Caco-2 (cell line): ENCODE measurements around the gene NR6A1. TPM values are rescaled to one million over a fixed set of nuclear protein-coding genes. Genes with fewer than 3 reads are reported as not detected.

Experiments used
- BruUV-seq: library from RNA; stranded (reverse); fragments of 400-500 nt; replicated peaks from 2 replicates; lab custom pipeline; 2021; lab: Mats Ljungman, UMichigan
- CTCF ChIA-PET: fragments of 300-600 bp; sonication (Branson Sonifier 250); formaldehyde crosslinking; loops from one replicate; lab custom pipeline; 2022; ENCODE audit warnings: antibody characterized with exemption; lab: Charles Lee
- POLR2A ChIA-PET: fragments of 300-600 bp; sonication (Branson Sonifier 250); formaldehyde crosslinking; loops from one replicate; lab custom pipeline; 2022; ENCODE audit warnings: antibody characterized with exemption; lab: Charles Lee
- DNase-seq, 2 experiments: peaks; one replicate each; pipeline versions ENCODE4 v3.0.0 to v3.0.0-alpha.2; 2020 to 2022
- H3K27me3 ChIP-seq: replicated peaks from 2 replicates; pipeline ENCODE4 v1.6.0; 2011; ENCODE audit warnings: low read length; ENCODE audit not compliant: control insufficient read depth, insufficient read depth
- H3K36me3 ChIP-seq: 2 replicates; pipeline ENCODE4 v1.5.1; 2011; ENCODE audit warnings: low read length; ENCODE audit not compliant: control insufficient read depth, insufficient read depth
- H3K4me1 ChIP-seq: fragments of 250-450 bp; sonication (Bioruptor Pico); 2 replicates; pipeline ENCODE4 v1.5.1; 2020; ENCODE audit warnings: mild to moderate bottlenecking
- H3K4me3 ChIP-seq: 2 replicates; pipeline ENCODE4 v1.5.1; 2011; ENCODE audit warnings: low read depth, mild to moderate bottlenecking, control low read depth, low read length
- H3K9me3 ChIP-seq: fragments of 250-450 bp; sonication (Bioruptor Pico); 2 replicates; pipeline ENCODE4 v1.5.1; 2020; ENCODE audit warnings: mild to moderate bottlenecking, moderate library complexity
- H3K27ac Mint-ChIP-seq: one replicate; pipeline ENCODE4 v1.8.0; 2022; ENCODE audit warnings: mixed read lengths; ENCODE audit not compliant: unreplicated experiment
- H3K27me3 Mint-ChIP-seq: one replicate; pipeline ENCODE4 v1.8.0; 2022; ENCODE audit warnings: mixed read lengths; ENCODE audit not compliant: insufficient read depth, unreplicated experiment
- H3K36me3 Mint-ChIP-seq: one replicate; pipeline ENCODE4 v1.8.0; 2022; ENCODE audit warnings: mild to moderate bottlenecking, mixed read lengths; ENCODE audit not compliant: insufficient read depth, unreplicated experiment
- H3K4me1 Mint-ChIP-seq: one replicate; pipeline ENCODE4 v1.8.0; 2022; ENCODE audit warnings: low read depth, mixed read lengths; ENCODE audit not compliant: unreplicated experiment
- H3K4me3 Mint-ChIP-seq: one replicate; pipeline ENCODE4 v1.8.0; 2022; ENCODE audit warnings: mild to moderate bottlenecking, moderate library complexity, mixed read lengths; ENCODE audit not compliant: unreplicated experiment
- H3K9me3 Mint-ChIP-seq: one replicate; pipeline ENCODE4 v1.8.0; 2022; ENCODE audit warnings: mixed read lengths; ENCODE audit not compliant: unreplicated experiment
- intact Hi-C: fragments of 100-400 bp; cut with micrococcal nuclease; formaldehyde crosslinking; loops from one replicate; pipeline ENCODE4 v1.10.0; 2022; ENCODE audit not compliant: unreplicated experiment
- total RNA-seq: library from RNA; stranded (reverse); gene quantifications from 2 replicates; pipeline ENCODE4 v1.2.3, GENCODE V29; 2022
- TF ChIP-seq, protein P1 (sequence below), 2 experiments: fragments of 200-600 bp in 1 of 2; IDR thresholded peaks; 1 replicate in 1 of 2; 2 replicates in 1 of 2; pipeline versions ENCODE4 v1.5.1 to v1.8.0; 2011 to 2022; ENCODE audit warnings: antibody characterized with exemption in 1 of 2, control low read depth in 1 of 2, inconsistent platforms in 1 of 2, low read depth in 1 of 2, low read length in 1 of 2, mild to moderate bottlenecking in 1 of 2, moderate library complexity in 1 of 2; ENCODE audit not compliant: insufficient read depth in 1 of 2, severe bottlenecking in 1 of 2, unreplicated experiment in 1 of 2

NR6A1 gene
- total RNA-seq, 1 experiment from 2014 or later, result 33.6 TPM

DNA sequence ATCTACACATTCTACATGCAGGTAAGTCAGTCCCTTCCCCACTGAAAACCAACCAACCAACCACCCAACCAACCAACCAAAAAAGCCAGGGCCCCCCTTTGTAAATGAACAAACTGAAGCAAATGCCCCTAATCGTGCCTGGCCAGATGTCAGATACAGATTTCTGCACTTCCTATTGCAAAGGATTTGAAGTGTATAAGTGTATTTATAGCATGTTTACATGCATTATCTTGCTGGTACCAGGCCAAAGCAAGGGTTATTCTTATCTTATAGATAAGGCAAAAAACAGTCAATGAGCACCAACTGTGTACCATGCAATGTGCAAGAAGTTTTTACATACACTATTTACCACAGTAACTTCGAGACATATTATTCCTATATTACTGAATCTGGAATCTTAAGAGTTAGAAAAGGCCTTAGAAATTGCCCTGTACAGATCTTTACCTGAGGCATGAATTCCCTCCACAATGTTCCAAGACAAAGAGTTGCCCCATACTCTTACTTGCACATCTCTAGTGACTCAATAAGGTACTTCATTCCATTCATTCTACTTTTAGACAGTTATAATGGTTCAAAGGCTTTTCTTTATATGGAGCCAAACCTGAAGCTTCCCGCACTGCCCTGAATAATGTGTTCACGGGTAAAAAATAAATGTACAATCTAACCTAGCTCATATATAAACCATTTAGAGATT, 212.2 kb downstream of the NR6A1 start:
- H3K4me1 Mint-ChIP-seq, result peaks cover 22% of the 10 kb centered on the region
- intact Hi-C loops, result loop anchor here (5.0 kb wide), 1 partner anchor 33 kb away; no protein-coding TSS in a partner anchor
- no peaks in the 10 kb centered on the region for H3K27me3 Mint-ChIP-seq
- H3K27me3 ChIP-seq, result no peaks in the 10 kb centered on the region
- H3K36me3 Mint-ChIP-seq, result no peaks in the 10 kb centered on the region
- no TSS peak for BruUV-seq
- H3K4me1 ChIP-seq, result peaks cover 37% of the 10 kb centered on the region
- H3K27ac Mint-ChIP-seq, result no peak overlapping the region
- no peak overlapping the region for H3K4me3 Mint-ChIP-seq
- no peaks in the 10 kb centered on the region for H3K9me3 ChIP-seq
- CTCF ChIA-PET, result no interaction called here
- DNase-seq, result no peak
- POLR2A ChIA-PET, result no interaction called here
- H3K4me3 ChIP-seq, result no peak overlapping the region
- H3K36me3 ChIP-seq, result no peaks in the 10 kb centered on the region
- H3K9me3 Mint-ChIP-seq, result no peaks in the 10 kb centered on the region
- TF ChIP-seq, protein P1, sequence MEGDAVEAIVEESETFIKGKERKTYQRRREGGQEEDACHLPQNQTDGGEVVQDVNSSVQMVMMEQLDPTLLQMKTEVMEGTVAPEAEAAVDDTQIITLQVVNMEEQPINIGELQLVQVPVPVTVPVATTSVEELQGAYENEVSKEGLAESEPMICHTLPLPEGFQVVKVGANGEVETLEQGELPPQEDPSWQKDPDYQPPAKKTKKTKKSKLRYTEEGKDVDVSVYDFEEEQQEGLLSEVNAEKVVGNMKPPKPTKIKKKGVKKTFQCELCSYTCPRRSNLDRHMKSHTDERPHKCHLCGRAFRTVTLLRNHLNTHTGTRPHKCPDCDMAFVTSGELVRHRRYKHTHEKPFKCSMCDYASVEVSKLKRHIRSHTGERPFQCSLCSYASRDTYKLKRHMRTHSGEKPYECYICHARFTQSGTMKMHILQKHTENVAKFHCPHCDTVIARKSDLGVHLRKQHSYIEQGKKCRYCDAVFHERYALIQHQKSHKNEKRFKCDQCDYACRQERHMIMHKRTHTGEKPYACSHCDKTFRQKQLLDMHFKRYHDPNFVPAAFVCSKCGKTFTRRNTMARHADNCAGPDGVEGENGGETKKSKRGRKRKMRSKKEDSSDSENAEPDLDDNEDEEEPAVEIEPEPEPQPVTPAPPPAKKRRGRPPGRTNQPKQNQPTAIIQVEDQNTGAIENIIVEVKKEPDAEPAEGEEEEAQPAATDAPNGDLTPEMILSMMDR (IDR thresholded peaks at IDR 0.05; ENCODE audit: insufficient read depth in 1 of 2, low read depth in 1 of 2, low read length in 1 of 2, severe bottlenecking in 1 of 2, unreplicated experiment in 1 of 2), result no peak

DNA sequence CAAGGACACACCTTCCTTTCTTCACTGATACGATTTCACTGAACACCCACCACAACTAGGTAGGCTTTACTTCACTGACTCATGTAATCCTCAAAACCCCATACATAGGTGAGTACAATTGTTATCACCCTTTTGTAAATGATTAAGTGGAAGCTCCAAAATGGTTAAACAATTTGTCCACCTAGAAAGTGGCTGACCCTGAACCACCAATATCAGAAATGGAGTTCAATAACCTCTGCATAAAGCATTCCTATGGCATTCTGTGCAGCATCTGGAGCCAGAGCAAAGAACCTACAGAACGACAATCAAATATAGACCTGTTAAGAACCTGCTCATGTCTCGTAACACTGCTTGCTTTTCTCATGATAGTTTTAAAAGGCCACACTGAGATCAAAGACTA, 213.2 kb downstream of the NR6A1 start:
- ChIA-PET CTCF (interaction anchor here (1.1 kb wide), 1 partner anchor 60 kb away, joined by 5 read pairs; no protein-coding TSS in a partner anchor), POLR2A (no interaction called here)
- TF ChIP-seq, protein P1 (IDR thresholded peaks at IDR 0.05; ENCODE audit: insufficient read depth in 1 of 2, low read depth in 1 of 2, low read length in 1 of 2, severe bottlenecking in 1 of 2, unreplicated experiment in 1 of 2), result no peak
- intact Hi-C loops, result loop anchor here (5.0 kb wide), 1 partner anchor 34 kb away; no protein-coding TSS in a partner anchor
- Histone ChIP-seq H3K36me3 (no peaks in the 10 kb centered on the region), H3K27me3 (no peaks in the 10 kb centered on the region), H3K4me3 (no peak overlapping the region), H3K4me1 (peaks cover 37% of the 10 kb centered on the region), H3K9me3 (no peaks in the 10 kb centered on the region)
- H3K27me3 Mint-ChIP-seq, result no peaks in the 10 kb centered on the region
- no peaks in the 10 kb centered on the region for H3K9me3 Mint-ChIP-seq
- no peak for DNase-seq
- H3K27ac Mint-ChIP-seq, result no peak overlapping the region
- H3K36me3 Mint-ChIP-seq, result no peaks in the 10 kb centered on the region
- H3K4me1 Mint-ChIP-seq, result peaks cover 22% of the 10 kb centered on the region
- no TSS peak for BruUV-seq
- no peak overlapping the region for H3K4me3 Mint-ChIP-seq

DNA sequence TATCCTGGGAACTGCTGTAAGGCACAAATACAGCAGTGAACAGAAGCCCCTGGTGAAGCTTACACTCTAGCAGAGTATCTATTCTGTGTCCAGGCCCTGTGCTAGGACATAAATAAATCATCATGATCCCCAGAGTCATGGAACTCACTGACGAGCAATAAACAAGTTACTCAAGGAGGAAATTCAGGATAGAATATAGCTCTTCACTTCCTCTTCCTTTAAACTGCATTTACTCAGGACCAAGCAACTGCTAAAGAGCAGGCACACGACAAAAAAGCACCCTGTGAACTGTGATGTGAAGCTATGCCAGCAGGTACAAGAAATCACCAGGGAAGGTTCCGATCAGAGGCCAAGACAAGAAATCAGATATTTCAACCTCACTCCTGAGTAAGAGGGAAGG, 216.1 kb downstream of the NR6A1 start:
- ChIA-PET CTCF (interaction anchor here (0.6 kb wide), 3 partner anchors 157 to 1494 kb away, joined by 3 to 4 read pairs (median 3); no protein-coding TSS in a partner anchor), POLR2A (no interaction called here)
- H3K4me1 ChIP-seq, result peaks cover 35% of the 10 kb centered on the region
- DNase-seq, result no peak
- H3K9me3 ChIP-seq, result no peaks in the 10 kb centered on the region
- no peak overlapping the region for H3K27ac Mint-ChIP-seq
- H3K36me3 Mint-ChIP-seq, result no peaks in the 10 kb centered on the region
- no peaks in the 10 kb centered on the region for H3K9me3 Mint-ChIP-seq
- no peaks in the 10 kb centered on the region for H3K36me3 ChIP-seq
- no peaks in the 10 kb centered on the region for H3K27me3 ChIP-seq
- H3K4me3 ChIP-seq, result no peak overlapping the region
- peaks cover 17% of the 10 kb centered on the region for H3K4me1 Mint-ChIP-seq
- intact Hi-C loops, result loop anchor here (5.0 kb wide), 1 partner anchor 37 kb away; no protein-coding TSS in a partner anchor
- no peak overlapping the region for H3K4me3 Mint-ChIP-seq
- TF ChIP-seq, protein P1 (IDR thresholded peaks at IDR 0.05; ENCODE audit: insufficient read depth in 1 of 2, low read depth in 1 of 2, low read length in 1 of 2, severe bottlenecking in 1 of 2, unreplicated experiment in 1 of 2), result no peak
- no peaks in the 10 kb centered on the region for H3K27me3 Mint-ChIP-seq
- BruUV-seq, result no TSS peak
